ENCODE measurements around the gene TMEM95. TPM values are rescaled to one million over a fixed set of nuclear protein-coding genes. Genes with fewer than 3 reads are reported as not detected.

Gene TMEM95
- total and polyA plus RNA-seq, 2 donors from 2014 or later: not detected

GRCh38 chr17:7396147-7396546 is 41.2 kb downstream of the TMEM95 start:
- FAIRE-seq (no peak), DNase-seq (peak in 1 of 5 donors; percentile 42)
- H3K4me3 ChIP-seq (ENCODE audit: low read length in 3 of 3): no peak overlapping the region
- TF ChIP-seq CTCF (IDR thresholded peaks at IDR 0.05; ENCODE audit: borderline replicate concordance, extremely low read depth, insufficient read depth): no peak
- peaks cover 0 to 3% (median 0%) of the 10 kb centered on the region in 3 donors for H3K36me3 ChIP-seq (ENCODE audit: control insufficient read depth in 2 of 3, insufficient read depth in 3 of 3, low read length in 3 of 3)
- no peaks in the 10 kb centered on the region for H3K27me3 ChIP-seq (ENCODE audit: control insufficient read depth, insufficient read depth, low read length)
- peaks cover 0 to 8% (median 0%) of the 10 kb centered on the region in 3 donors for H3K4me1 ChIP-seq (ENCODE audit: control insufficient read depth in 2 of 3, insufficient read depth in 2 of 3, low read depth in 1 of 3, low read length in 3 of 3)
- no peak overlapping the region for H3K27ac ChIP-seq (ENCODE audit: low read depth in 2 of 2, low read length in 2 of 2)
- H3K9ac ChIP-seq (ENCODE audit: low read length in 3 of 3): no peak overlapping the region
- no peaks in the 10 kb centered on the region for H3K9me3 ChIP-seq (ENCODE audit: control insufficient read depth in 2 of 3, insufficient read depth in 1 of 3, low read length in 3 of 3)
- intact Hi-C loops (cut with DNase I): no loop called here

- no peaks in the 10 kb centered on the region for H3K27me3 ChIP-seq (ENCODE audit: control insufficient read depth, insufficient read depth, low read length)
- no peak for FAIRE-seq
- H3K27ac ChIP-seq (ENCODE audit: low read depth in 2 of 2, low read length in 2 of 2): no peak overlapping the region
- TF ChIP-seq CTCF (IDR thresholded peaks at IDR 0.05; ENCODE audit: borderline replicate concordance, extremely low read depth, insufficient read depth): no peak
- no peak overlapping the region for H3K9ac ChIP-seq (ENCODE audit: low read length in 3 of 3)
- no peak overlapping the region for H3K4me3 ChIP-seq (ENCODE audit: low read length in 3 of 3)
- intact Hi-C loops (cut with DNase I): no loop called here
- no peaks in the 10 kb centered on the region for H3K36me3 ChIP-seq (ENCODE audit: control insufficient read depth in 2 of 3, insufficient read depth in 3 of 3, low read length in 3 of 3)
- H3K4me1 ChIP-seq (ENCODE audit: control insufficient read depth in 2 of 3, insufficient read depth in 2 of 3, low read depth in 1 of 3, low read length in 3 of 3): peaks cover 0 to 10% (median 6%) of the 10 kb centered on the region in 3 donors
- DNase-seq: no peak
- H3K9me3 ChIP-seq (ENCODE audit: control insufficient read depth in 2 of 3, insufficient read depth in 1 of 3, low read length in 3 of 3): no peaks in the 10 kb centered on the region
Observed at GRCh38 chr17:7398612-7399011, 43.7 kb downstream of the TMEM95 start.

- Histone ChIP-seq H3K27ac (ENCODE audit: low read depth in 2 of 2, low read length in 2 of 2) (peak overlapping the region; percentile 79 to 88), H3K4me1 (ENCODE audit: control insufficient read depth in 2 of 3, insufficient read depth in 2 of 3, low read depth in 1 of 3, low read length in 3 of 3) (peaks cover 0 to 6% (median 6%) of the 10 kb centered on the region in 3 donors), H3K9me3 (ENCODE audit: control insufficient read depth in 2 of 3, insufficient read depth in 1 of 3, low read length in 3 of 3) (no peaks in the 10 kb centered on the region), H3K9ac (ENCODE audit: low read length in 3 of 3) (peak overlapping the region; percentile 12 to 77 (median 47)), H3K36me3 (ENCODE audit: control insufficient read depth in 2 of 3, insufficient read depth in 3 of 3, low read length in 3 of 3) (no peaks in the 10 kb centered on the region), H3K27me3 (ENCODE audit: control insufficient read depth, insufficient read depth, low read length) (no peaks in the 10 kb centered on the region), H3K4me3 (ENCODE audit: low read length in 3 of 3) (peak overlapping the region; percentile 48 to 84 (median 72))
- DNase-seq (peak in 3 of 5 donors; percentile 67 to 90 (median 74)), FAIRE-seq (no peak)
- intact Hi-C loops (cut with DNase I): no loop called here
- TF ChIP-seq CTCF (IDR thresholded peaks at IDR 0.05; ENCODE audit: borderline replicate concordance, extremely low read depth, insufficient read depth): no peak
Observed at GRCh38 chr17:7403043-7403726, 48.2 kb downstream of the TMEM95 start.

GRCh38 chr17:7403727-7403976 is 48.7 kb downstream of the TMEM95 start:
- intact Hi-C loops (cut with DNase I): no loop called here
- H3K36me3 ChIP-seq (ENCODE audit: control insufficient read depth in 2 of 3, insufficient read depth in 3 of 3, low read length in 3 of 3): no peaks in the 10 kb centered on the region
- H3K4me1 ChIP-seq (ENCODE audit: control insufficient read depth in 2 of 3, insufficient read depth in 2 of 3, low read depth in 1 of 3, low read length in 3 of 3): peaks cover 0 to 6% (median 6%) of the 10 kb centered on the region in 3 donors
- peak overlapping the region in 2 of 3 donors; percentile 44 to 47 for H3K9ac ChIP-seq (ENCODE audit: low read length in 3 of 3)
- H3K4me3 ChIP-seq (ENCODE audit: low read length in 3 of 3): peak overlapping the region; percentile 67 to 84 (median 72)
- H3K9me3 ChIP-seq (ENCODE audit: control insufficient read depth in 2 of 3, insufficient read depth in 1 of 3, low read length in 3 of 3): no peaks in the 10 kb centered on the region
- no peak for TF ChIP-seq CTCF (IDR thresholded peaks at IDR 0.05; ENCODE audit: borderline replicate concordance, extremely low read depth, insufficient read depth)
- H3K27ac ChIP-seq (ENCODE audit: low read depth in 2 of 2, low read length in 2 of 2): peak overlapping the region; percentile 79 to 88
- DNase-seq (no peak), FAIRE-seq (no peak)
- no peaks in the 10 kb centered on the region for H3K27me3 ChIP-seq (ENCODE audit: control insufficient read depth, insufficient read depth, low read length)

Data from kidney (tissue), 14 donors.